Keratinocyte (primary cell): ENCODE results near the gene TYMS.

Experiments used
- CTCF ChIP-seq, 3 experiments: IDR thresholded peaks in 1 of 3; conservative IDR thresholded peaks in 1 of 3; optimal IDR thresholded peaks in 1 of 3; 2 replicates in 2 of 3; 3 replicates in 1 of 3; pipeline versions ENCODE3 to v1.5.1; 2011; ENCODE audit warnings: low read length in 3 of 3, mild to moderate bottlenecking in 3 of 3, moderate library complexity in 2 of 3, control low read depth in 1 of 3, inconsistent platforms in 1 of 3; ENCODE audit not compliant: insufficient read depth in 2 of 3; ENCODE audit errors: extremely low read depth in 1 of 3
- EZH2 ChIP-seq: IDR thresholded peaks from one replicate; pipeline ENCODE4 v1.6.1; 2012; ENCODE audit warnings: inconsistent platforms, mild to moderate bottlenecking, low read length, moderate library complexity

- TF ChIP-seq CTCF (optimal IDR thresholded peaks at IDR 0.05 in 1 of 3, IDR thresholded peaks at IDR 0.05 in 1 of 3, conservative IDR thresholded peaks at IDR 0.05 in 1 of 3; ENCODE audit: extremely low read depth in 1 of 3, insufficient read depth in 2 of 3, low read length in 3 of 3) = no peak
- TF ChIP-seq EZH2 = no peak
These were observed 41.7 kb upstream of the TYMS start for GRCh38 chr18:615773-616172.
